Adipocyte (in vitro differentiated cells): ENCODE data around the gene FRMD4A.
"Not testable (repeated sequence)": the region's sequence is repeated elsewhere in the genome, so short reads cannot be mapped to it uniquely, and the experiment has no call there.

Source experiments
- DNase-seq: peaks from one replicate; pipeline ENCODE4 v3.0.0-alpha.2; 2015; ENCODE audit warnings: low read depth
- H3K27me3 ChIP-seq: replicated peaks from 2 replicates; pipeline ENCODE4 v1.7.0; 2013; ENCODE audit warnings: mild to moderate bottlenecking, low read length, moderate library complexity; ENCODE audit not compliant: control insufficient read depth, insufficient read depth
- H3K36me3 ChIP-seq: 2 replicates; pipeline ENCODE4 v1.7.0; 2013; ENCODE audit warnings: low read length, mild to moderate bottlenecking, moderate library complexity; ENCODE audit not compliant: control insufficient read depth, insufficient read depth, severe bottlenecking
- H3K4me1 ChIP-seq: 2 replicates; pipeline ENCODE4 v1.7.0; 2013; ENCODE audit warnings: mild to moderate bottlenecking, low read length, moderate library complexity; ENCODE audit not compliant: control insufficient read depth, insufficient read depth
- H3K4me3 ChIP-seq: 2 replicates; pipeline ENCODE4 v1.7.0; 2013; ENCODE audit warnings: mild to moderate bottlenecking, low read length, moderate library complexity
- H3K9ac ChIP-seq: 2 replicates; pipeline ENCODE4 v1.7.0; 2013; ENCODE audit warnings: mild to moderate bottlenecking, low read length, moderate library complexity
- H3K9me3 ChIP-seq: 2 replicates; pipeline ENCODE4 v1.7.0; 2013; ENCODE audit warnings: mild to moderate bottlenecking, low read length, moderate library complexity; ENCODE audit not compliant: control insufficient read depth

The FRMD4A gene

GRCh38 chr10:13775786-13776775 is 554.6 kb downstream of the FRMD4A start:
- Histone ChIP-seq H3K36me3 (peaks cover 38% of the 10 kb centered on the region), H3K4me1 (peaks cover 29% of the 10 kb centered on the region), H3K4me3 (no peak overlapping the region), H3K9me3 (no peaks in the 10 kb centered on the region), H3K9ac (no peak overlapping the region), H3K27me3 (no peaks in the 10 kb centered on the region)
- peak; percentile 71 for DNase-seq

GRCh38 chr10:13774303-13774893 is 556.3 kb downstream of the FRMD4A start:
- Histone ChIP-seq H3K4me3 (no peak overlapping the region), H3K36me3 (peaks cover 25% of the 10 kb centered on the region), H3K9me3 (no peaks in the 10 kb centered on the region), H3K27me3 (no peaks in the 10 kb centered on the region), H3K4me1 (peaks cover 29% of the 10 kb centered on the region), H3K9ac (no peak overlapping the region)
- no peak for DNase-seq

- H3K36me3 ChIP-seq: peaks cover 24% of the 10 kb centered on the region
- no peak overlapping the region for H3K4me3 ChIP-seq
- no peaks in the 10 kb centered on the region for H3K9me3 ChIP-seq
- peaks cover 29% of the 10 kb centered on the region for H3K4me1 ChIP-seq
- H3K27me3 ChIP-seq: no peaks in the 10 kb centered on the region
- H3K9ac ChIP-seq: no peak overlapping the region
- no peak for DNase-seq
Measured at GRCh38 chr10:13773496-13774170, 557.1 kb downstream of the FRMD4A start.

- DNase-seq: no peak
- no peaks in the 10 kb centered on the region for H3K9me3 ChIP-seq
- H3K36me3 ChIP-seq: peaks cover 20% of the 10 kb centered on the region
- no peak overlapping the region for H3K9ac ChIP-seq
- H3K4me1 ChIP-seq: peaks cover 24% of the 10 kb centered on the region
- H3K27me3 ChIP-seq: no peaks in the 10 kb centered on the region
- no peak overlapping the region for H3K4me3 ChIP-seq
Measured at GRCh38 chr10:13773043-13773442, 557.7 kb downstream of the FRMD4A start.

GRCh38 chr10:13771992-13772391 is 558.7 kb downstream of the FRMD4A start:
- H3K9ac ChIP-seq: no peak overlapping the region
- no peak for DNase-seq
- peaks cover 18% of the 10 kb centered on the region for H3K4me1 ChIP-seq
- no peaks in the 10 kb centered on the region for H3K9me3 ChIP-seq
- H3K4me3 ChIP-seq: no peak overlapping the region
- no peaks in the 10 kb centered on the region for H3K27me3 ChIP-seq
- peaks cover 27% of the 10 kb centered on the region for H3K36me3 ChIP-seq

- Histone ChIP-seq H3K36me3 (peaks cover 27% of the 10 kb centered on the region), H3K4me1 (peaks cover 7% of the 10 kb centered on the region), H3K9me3 (no peaks in the 10 kb centered on the region), H3K9ac (no peak overlapping the region), H3K27me3 (no peaks in the 10 kb centered on the region), H3K4me3 (no peak overlapping the region)
- DNase-seq: no peak
Measured at GRCh38 chr10:13770760-13771493, 559.8 kb downstream of the FRMD4A start.

GRCh38 chr10:13769946-13770345 is 560.8 kb downstream of the FRMD4A start:
- Histone ChIP-seq H3K4me1 (no peaks in the 10 kb centered on the region), H3K27me3 (no peaks in the 10 kb centered on the region), H3K9ac (no peak overlapping the region), H3K9me3 (no peaks in the 10 kb centered on the region), H3K4me3 (no peak overlapping the region), H3K36me3 (peaks cover 24% of the 10 kb centered on the region)
- peak; percentile 63 for DNase-seq

- H3K4me1 ChIP-seq: no peaks in the 10 kb centered on the region
- H3K9ac ChIP-seq: no peak overlapping the region
- no peak for DNase-seq
Measured at GRCh38 chr10:13767676-13768178, 563.0 kb downstream of the FRMD4A start.

GRCh38 chr10:13767148-13767547 is 563.6 kb downstream of the FRMD4A start:
- not testable (repeated sequence) for DNase-seq, H3K4me1 ChIP-seq, H3K9ac ChIP-seq, H3K9me3 ChIP-seq, H3K27me3 ChIP-seq, H3K4me3 ChIP-seq
- peaks cover 11% of the 10 kb centered on the region for H3K36me3 ChIP-seq

More at GRCh38 chr10:13767676-13768178, 563.0 kb downstream of the FRMD4A start:
- H3K4me3 ChIP-seq: no peak overlapping the region
- no peaks in the 10 kb centered on the region for H3K27me3 ChIP-seq
- peaks cover 16% of the 10 kb centered on the region for H3K36me3 ChIP-seq
- no peaks in the 10 kb centered on the region for H3K9me3 ChIP-seq

- DNase-seq: peak; percentile 13
- Histone ChIP-seq H3K4me3 (no peak overlapping the region), H3K4me1 (no peaks in the 10 kb centered on the region), H3K27me3 (no peaks in the 10 kb centered on the region), H3K36me3 (peaks cover 13% of the 10 kb centered on the region), H3K9me3 (no peaks in the 10 kb centered on the region), H3K9ac (no peak overlapping the region)
Measured at GRCh38 chr10:13765641-13766341, 564.9 kb downstream of the FRMD4A start.
